Measurements from ENCODE around the gene RNF133.

The RNF133 gene

GRCh38 chr7:122727759-122728158 lies 28.8 kb upstream of the RNF133 start:
- TF ChIP-seq, protein P1, sequence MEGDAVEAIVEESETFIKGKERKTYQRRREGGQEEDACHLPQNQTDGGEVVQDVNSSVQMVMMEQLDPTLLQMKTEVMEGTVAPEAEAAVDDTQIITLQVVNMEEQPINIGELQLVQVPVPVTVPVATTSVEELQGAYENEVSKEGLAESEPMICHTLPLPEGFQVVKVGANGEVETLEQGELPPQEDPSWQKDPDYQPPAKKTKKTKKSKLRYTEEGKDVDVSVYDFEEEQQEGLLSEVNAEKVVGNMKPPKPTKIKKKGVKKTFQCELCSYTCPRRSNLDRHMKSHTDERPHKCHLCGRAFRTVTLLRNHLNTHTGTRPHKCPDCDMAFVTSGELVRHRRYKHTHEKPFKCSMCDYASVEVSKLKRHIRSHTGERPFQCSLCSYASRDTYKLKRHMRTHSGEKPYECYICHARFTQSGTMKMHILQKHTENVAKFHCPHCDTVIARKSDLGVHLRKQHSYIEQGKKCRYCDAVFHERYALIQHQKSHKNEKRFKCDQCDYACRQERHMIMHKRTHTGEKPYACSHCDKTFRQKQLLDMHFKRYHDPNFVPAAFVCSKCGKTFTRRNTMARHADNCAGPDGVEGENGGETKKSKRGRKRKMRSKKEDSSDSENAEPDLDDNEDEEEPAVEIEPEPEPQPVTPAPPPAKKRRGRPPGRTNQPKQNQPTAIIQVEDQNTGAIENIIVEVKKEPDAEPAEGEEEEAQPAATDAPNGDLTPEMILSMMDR (IDR thresholded peaks at IDR 0.05; ENCODE audit: control extremely low read depth, extremely low read depth, low read depth, missing control alignments), result no peak
- DNase-seq (ENCODE audit: extremely low spot score), result no peak
- CTCF ChIA-PET, result interaction anchor here (0.8 to 1.3 kb wide), 4 partner anchors 9 to 58 kb away, joined by 3 to 4 read pairs (median 3); no protein-coding TSS in a partner anchor
- POLR2A ChIA-PET, result no interaction called here

DNA sequence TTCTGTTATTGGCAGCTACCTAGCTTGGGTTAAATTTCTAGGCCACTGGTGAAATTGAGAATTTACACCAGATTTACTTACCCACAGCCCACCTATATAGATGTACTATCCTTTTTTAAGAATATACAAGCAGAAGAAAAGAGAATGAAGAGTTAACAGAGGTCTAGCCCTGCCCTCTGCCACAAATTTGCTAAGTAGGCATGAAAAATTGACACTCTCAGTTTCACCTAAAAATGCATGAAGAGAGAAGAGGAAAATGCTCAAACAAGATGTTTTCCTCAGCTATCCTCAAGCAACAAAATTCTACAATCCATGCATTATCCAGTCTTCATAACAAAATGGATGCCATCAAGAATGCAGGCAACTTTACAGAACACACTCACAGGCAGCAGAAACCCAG lies 28.4 kb upstream of the RNF133 start:
- ChIA-PET POLR2A (no interaction called here), CTCF (interaction anchor here (0.8 to 1.0 kb wide), 2 partner anchors 10 to 11 kb away, joined by 3 to 4 read pairs; no protein-coding TSS in a partner anchor)
- TF ChIP-seq, protein P1 (IDR thresholded peaks at IDR 0.05; ENCODE audit: control extremely low read depth, extremely low read depth, low read depth, missing control alignments), result no peak
- DNase-seq (ENCODE audit: extremely low spot score), result no peak

- POLR2A ChIA-PET, result no interaction called here
- TF ChIP-seq, protein P1 (IDR thresholded peaks at IDR 0.05; ENCODE audit: control extremely low read depth, extremely low read depth, low read depth, missing control alignments), result no peak
- DNase-seq (ENCODE audit: extremely low spot score), result no peak
- CTCF ChIA-PET, result interaction anchor here (0.8 kb wide), 1 partner anchor 10 kb away, joined by 3 read pairs; no protein-coding TSS in a partner anchor
These were observed 28.0 kb upstream of the RNF133 start for GRCh38 chr7:122726881-122727280.

DNA sequence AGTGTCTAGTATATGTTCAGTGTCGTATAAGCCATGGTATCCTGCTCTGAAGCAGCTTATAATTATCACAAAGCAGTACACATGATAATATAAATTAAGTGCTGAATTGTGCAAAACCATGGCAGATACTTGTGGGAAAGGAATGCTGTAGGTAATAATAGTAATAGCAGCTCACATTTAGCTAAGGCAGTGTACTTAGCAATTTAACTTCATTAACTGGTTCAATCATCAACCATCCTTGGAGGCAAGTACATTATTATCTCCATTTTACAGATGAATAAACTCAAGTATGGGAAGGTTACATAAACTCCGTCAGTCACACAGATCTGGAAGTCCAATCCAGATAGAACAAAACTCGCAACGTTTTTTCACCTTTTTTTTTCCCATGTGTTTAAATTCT lies 25.4 kb upstream of the RNF133 start:
- TF ChIP-seq, protein P1 (IDR thresholded peaks at IDR 0.05; ENCODE audit: control extremely low read depth, extremely low read depth, low read depth, missing control alignments), result no peak
- CTCF ChIA-PET, result no interaction called here
- POLR2A ChIA-PET, result no interaction called here
- no peak for DNase-seq (ENCODE audit: extremely low spot score)

DNA sequence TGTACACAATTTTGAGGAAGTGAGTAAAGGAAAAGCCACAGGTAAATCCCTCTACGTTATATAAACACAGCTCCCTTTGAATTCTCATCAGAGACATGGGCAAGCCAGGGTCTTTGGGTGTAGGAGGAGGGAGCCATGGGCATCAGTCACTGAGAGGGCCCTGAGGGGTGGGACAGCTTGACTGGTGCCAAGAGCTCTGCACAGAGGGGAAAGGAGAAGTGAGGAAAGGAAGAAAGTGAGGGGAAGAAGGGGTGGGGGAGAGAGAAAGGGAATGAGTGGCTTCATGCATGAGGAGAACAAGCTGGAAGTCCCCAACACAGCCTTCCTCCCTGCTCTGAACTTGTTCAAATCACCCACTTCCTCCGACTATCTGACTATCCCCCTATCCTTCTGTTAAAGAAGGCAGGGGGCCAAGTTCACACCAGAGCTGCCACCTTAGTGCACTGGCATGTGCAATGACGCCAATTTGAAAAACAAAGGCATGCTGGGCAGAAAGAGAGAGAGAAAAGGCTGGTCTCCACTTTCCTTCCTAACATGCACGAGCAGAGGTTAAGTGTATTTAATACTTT lies 20.2 kb upstream of the RNF133 start:
- POLR2A ChIA-PET, result no interaction called here
- CTCF ChIA-PET, result interaction anchor here (1.0 to 1.5 kb wide), 2 partner anchors 9 to 17 kb away, joined by 3 read pairs; no protein-coding TSS in a partner anchor
- no peak for DNase-seq (ENCODE audit: extremely low spot score)
- TF ChIP-seq, protein P1 (IDR thresholded peaks at IDR 0.05; ENCODE audit: control extremely low read depth, extremely low read depth, low read depth, missing control alignments), result no peak

GRCh38 chr7:122717356-122718089 lies 18.6 kb upstream of the RNF133 start:
- ChIA-PET POLR2A (no interaction called here), CTCF (interaction anchor here (1.2 to 1.5 kb wide), 2 partner anchors 11 to 777 kb away, joined by 3 read pairs; no protein-coding TSS in a partner anchor)
- no peak for DNase-seq (ENCODE audit: extremely low spot score)
- TF ChIP-seq, protein P1 (IDR thresholded peaks at IDR 0.05; ENCODE audit: control extremely low read depth, extremely low read depth, low read depth, missing control alignments), result no peak

Measured in GM10248 (cell line).